NCI-H345 treated with DMSO at 0.1 percent for 48 hours (cell line): ENCODE measurements around the gene SH3D19.
"Not testable (repeated sequence)": the region's sequence is repeated elsewhere in the genome, so short reads cannot be mapped to it uniquely, and the experiment has no call there.

ENCODE experiments used
- DNase-seq: peaks from one replicate; lab custom pipeline; 2025; ENCODE audit not compliant: unreplicated experiment; lab: John Stamatoyannopoulos, UW

SH3D19 gene

DNA sequence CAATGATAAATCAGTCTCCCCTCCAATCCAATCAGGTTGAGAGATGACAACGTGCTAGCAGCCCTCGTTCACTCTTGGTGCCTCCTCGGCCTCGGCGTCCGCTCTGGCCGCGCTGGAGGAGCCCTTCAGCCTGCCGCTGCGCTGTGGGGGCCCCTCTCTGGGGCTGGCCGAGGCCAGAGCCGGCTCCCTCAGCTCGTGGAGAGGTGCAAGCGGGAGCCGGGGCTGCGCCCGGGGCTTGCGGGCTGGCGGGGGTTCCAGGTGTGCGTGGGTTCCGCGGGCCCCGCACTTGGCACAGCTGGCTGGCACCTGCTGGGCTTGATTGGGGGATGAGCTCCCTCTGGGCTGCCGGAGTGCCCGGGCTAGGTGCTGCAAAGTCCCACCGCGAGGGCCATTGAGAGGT, 89.4 kb downstream of the SH3D19 start:
- DNase-seq, result no peak

- not testable (repeated sequence) for DNase-seq
These were observed 90.0 kb downstream of the SH3D19 start for GRCh38 chr4:151235373-151235772.

- no peak for DNase-seq
These were observed 91.8 kb downstream of the SH3D19 start for GRCh38 chr4:151233600-151233999.

- DNase-seq, result no peak
These were observed 93.3 kb downstream of the SH3D19 start for GRCh38 chr4:151231915-151232595.

DNA sequence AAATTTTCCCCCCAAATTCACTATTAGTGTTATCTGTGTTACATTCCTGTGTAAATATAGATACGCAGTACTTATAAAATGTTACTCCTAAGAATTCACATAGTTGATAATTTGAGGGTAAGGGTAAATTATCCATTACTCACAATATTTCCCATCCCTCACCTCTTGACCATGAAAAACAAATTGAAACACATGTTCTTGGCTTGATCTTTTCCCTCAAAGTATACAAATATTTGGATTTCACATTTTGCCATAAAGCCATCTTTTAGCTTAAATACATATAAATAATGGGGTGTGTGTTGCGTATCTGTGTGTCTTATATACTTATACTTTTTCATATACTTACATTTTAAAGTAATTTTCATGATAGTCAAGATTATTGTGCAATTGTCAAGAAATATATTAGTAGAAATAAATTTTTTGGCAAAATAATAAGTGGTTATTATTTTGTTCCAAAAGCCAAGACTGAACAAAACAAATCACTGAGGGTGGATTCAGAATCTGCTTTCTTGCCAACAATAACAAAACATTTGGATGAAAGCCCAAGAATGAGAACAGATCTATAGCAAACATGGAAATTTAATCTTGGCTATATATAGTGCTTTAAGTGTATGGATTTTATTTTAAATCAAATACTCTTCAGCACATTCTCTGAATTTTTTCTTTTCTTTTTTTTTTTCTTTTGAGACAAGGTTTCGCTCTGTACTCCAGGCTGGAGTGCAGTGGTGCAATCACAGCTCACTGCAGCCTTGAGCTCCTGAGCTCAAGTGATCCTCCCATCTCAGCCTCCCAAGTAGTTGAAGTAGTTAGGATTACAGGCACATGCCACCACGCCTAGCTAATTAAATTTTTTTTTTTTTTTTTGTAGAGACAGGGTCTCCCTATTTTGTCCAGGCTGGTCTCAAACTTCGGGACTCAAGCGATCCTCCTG, 97.0 kb downstream of the SH3D19 start:
- DNase-seq, result no peak

- DNase-seq, result no peak
These were observed 97.7 kb downstream of the SH3D19 start for GRCh38 chr4:151227731-151228130.

- DNase-seq, result no peak
These were observed 98.2 kb downstream of the SH3D19 start for GRCh38 chr4:151227172-151227571.

DNA sequence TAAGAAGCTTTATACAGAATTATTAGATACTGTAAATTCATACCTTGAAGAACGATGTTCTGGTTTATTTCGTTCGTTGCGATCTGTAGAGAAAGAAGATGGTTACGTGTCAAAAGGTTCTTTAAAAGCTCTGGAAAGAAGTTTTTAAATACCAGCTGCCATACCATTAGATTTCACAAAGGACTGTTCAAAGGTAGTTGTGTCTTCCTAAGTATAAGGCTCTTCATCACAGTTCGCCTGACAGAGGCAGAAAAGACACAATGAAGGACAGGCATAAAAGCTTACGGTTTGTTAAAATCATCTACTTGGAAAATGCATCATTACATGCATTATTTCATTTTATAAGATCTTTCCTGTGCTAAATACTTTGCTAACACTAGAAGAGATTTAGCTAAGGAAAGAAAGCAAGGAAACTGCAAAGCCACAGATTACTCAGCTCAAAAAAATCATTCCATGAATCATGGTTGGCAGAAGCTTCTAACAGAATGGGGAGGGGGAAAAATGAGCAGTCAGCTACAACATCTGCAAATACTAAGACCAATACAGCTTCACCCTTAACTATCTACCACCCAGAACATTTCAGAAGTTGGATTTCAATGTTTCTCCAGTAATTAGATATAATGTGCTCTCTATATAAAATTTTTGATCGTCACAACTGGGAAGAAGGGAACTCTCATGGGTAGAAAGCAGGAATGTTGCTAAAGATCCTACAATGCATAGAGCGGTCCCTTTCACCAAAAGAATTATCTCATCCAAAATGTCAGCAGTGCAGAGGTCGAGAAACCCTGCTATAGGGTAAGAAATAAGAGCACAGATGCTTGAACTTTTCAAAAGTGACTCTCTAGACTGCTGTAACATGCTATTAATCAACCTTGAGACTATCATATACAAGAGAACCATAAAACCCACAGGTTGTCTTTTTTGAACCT, 99.1 kb downstream of the SH3D19 start:
- no peak for DNase-seq

GRCh38 chr4:151223465-151223864, 101.9 kb downstream of the SH3D19 start:
- no peak for DNase-seq

- DNase-seq, result no peak
These were observed 105.5 kb downstream of the SH3D19 start for GRCh38 chr4:151219948-151220347.

- DNase-seq, result no peak
These were observed 106.3 kb downstream of the SH3D19 start for GRCh38 chr4:151219091-151219490.

DNA sequence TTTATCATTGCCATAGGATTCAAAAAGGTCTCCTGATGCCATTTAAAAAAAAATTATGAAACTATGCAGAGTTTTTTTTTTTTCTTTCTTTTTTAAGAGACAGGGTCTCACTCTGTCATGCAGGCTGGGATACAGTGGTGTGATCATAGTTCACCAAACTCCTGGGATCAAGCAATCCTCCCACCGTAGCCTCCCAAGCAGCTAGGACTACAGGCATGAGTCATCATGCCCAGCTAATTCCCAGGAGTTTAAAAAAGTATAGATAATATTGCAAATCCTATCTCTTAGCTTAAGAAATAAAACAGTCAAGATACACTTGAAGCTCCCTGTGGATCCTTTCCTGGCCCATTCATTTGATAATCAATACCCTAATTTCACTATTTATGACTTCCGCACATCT, 107.1 kb downstream of the SH3D19 start:
- DNase-seq, result no peak

- DNase-seq, result no peak
These were observed 108.1 kb downstream of the SH3D19 start for GRCh38 chr4:151217326-151217725.

DNA sequence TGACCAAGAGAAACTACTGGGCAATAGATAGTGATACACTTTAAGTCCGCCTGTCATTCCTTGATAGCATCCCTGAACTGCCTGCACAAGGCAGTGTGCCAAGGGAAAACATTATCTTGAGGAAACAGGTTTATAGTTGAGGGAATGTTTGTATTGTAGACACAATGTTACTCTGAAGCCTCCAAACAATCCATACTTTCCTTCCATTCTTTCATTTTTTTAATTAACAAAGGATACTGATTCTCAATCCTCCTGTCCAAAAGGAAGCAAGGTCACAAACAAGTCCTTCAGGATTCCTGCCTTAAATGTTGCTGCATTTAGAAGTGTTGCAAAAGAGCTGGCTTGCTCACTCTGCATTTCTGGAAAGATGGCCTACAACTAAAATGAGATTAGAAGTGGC, 110.1 kb downstream of the SH3D19 start:
- DNase-seq, result no peak

DNA sequence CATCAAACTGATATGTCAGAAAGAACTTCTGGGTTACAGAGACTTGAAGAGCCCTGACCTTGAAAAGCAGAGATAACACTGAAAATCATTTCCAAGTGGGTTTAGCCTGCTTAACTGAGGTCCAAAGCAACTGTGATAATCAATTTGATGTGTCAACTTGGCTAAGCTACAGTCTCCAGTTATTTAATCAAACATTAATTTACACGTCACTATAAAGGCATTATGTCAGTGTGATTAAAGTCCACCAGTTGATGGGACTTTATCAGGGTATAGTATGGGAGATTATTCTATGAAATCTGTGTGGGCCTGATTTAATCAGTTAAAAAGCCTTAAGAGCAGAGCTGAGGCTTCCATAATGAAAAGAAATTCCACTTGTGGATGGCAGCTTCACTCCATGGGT, 117.5 kb downstream of the SH3D19 start:
- no peak for DNase-seq

DNA sequence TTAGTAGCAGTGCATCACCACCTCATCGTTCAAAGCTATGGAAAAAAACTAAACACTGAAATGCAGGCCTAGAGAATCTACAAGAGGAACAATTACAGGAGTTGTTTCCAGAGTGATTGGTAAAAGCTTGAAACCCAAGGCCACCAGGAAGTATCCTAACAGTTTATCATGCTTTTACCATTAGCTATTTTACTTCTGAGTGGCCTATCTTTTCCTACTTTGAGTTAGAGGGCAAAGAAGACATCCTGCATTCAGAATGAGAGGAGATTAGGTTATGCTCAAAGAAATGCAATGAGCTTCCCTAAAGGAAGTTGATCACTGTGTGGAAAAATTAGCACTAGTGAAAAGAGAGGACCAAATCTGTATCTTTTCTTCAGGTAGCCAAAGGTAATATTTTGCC, 118.2 kb downstream of the SH3D19 start:
- DNase-seq, result no peak

DNA sequence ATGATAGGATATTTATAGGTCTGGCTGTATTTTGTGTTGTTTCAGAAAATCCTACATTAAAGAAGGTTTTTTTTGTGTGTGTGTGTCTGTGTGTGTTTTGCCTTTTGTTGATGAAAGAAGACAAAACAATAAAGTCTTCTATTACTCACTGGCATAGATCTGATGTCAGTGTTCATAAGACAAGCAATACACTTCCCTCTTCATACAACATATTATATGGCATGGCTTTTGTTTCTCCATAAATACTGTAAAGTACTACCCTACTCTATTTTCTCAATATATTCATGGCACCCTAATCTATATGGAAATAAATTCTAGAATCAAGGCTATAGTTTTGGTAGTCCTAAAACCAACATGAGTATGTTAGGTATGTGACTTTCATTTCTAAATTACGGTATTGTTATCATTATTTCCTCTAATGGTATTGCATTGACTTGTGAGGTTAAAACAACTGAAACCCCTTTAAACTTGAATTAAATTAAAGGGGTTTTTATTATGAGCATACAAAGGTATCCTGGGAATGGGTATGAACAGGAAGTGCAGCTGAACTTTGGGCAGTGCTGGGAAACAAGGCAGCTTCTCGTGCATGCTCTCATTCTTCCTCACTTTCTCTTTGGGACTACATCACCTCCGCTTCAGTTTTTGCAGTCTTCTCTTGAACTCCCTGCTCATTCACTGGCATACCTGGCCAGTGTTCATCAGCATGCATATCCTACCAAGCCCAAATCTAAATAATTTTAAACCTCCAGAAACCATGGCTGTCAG, 119.0 kb downstream of the SH3D19 start:
- DNase-seq, result no peak

DNA sequence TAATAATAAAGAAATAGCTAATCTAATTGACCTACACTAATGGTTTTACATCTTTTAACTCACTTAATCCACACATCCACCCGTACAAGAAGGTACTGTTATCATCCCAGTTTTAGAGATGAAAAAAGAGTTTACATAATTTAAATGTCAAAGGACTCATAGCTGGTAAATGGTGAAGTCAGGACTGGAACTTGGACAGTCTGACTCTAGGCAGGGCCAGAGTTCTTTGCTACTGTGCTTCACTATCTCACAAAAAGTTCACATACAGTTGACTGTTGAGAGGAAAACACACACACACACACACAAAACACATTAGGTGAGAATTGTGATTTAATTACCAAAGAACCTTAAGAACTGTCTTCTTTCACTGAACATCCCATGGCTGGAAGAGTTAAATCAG, 119.7 kb downstream of the SH3D19 start:
- no peak for DNase-seq

DNA sequence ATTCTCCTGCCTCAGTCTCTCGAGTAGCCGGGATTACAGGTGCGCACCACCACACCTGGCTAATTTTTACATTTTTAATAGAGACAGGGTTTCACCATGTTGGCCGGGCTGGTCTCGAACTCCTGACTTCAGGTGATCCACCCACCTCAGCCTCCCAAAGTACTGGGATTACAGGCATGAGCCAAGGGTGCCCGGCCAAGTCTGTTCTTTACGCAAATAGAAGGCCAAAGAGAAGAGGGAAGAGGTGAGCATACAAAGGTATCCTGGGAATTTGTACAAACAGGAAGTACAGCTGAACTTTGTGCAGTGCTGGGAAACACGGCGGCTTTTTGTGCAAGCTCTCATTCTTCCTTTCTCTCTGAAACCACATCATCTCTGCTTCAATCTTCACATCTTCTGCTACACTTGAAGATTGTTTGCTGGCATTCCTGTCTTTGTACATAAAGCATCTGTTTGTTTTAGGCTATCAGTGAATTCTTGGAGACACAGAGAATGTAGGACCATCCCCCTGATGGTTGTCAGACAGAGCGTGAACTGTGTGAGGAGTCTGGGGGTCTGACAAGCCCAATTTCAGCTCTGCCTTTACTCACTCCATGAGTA, 120.4 kb downstream of the SH3D19 start:
- no peak for DNase-seq

DNA sequence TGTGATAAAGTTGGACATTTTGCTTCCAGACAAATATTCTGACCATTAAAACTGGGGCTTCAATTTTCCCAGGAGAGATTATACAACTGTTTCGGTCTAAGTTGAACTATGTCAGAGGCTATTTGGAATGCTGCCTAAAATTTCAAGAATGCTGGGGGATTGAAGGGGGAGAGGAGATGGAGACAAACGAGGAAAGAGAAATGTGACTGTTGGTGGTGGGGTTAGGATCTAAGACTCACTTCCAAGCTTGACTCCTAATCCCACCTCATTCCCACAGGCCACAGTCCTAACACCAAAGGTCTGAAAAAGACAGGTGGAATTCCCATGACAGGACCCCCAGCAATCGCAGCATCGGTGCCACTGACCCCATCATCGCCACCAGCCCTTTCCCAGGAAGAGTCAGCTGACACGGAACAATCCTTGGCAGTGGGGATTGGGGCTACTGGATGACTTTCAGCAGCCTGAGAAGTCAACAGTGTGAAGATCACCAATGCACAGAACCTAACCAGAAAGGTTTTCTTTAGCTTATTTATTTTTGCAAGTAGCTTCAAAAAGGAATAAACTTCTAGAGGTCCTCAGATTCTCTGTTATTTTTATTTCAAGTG, 122.5 kb downstream of the SH3D19 start:
- no peak for DNase-seq
